CD14-positive monocyte (primary cell): Measurements from ENCODE around the gene FAM110D. TPM values are rescaled to one million over a fixed set of nuclear protein-coding genes. Genes with fewer than 3 reads are reported as not detected.

ENCODE experiments used
- DNase-seq, 3 donors: peaks; one replicate each; pipeline ENCODE4 v3.0.0-alpha.2; 2011 to 2022
- H2AFZ ChIP-seq: 2 replicates; pipeline ENCODE4 v1.6.0; 2012; ENCODE audit warnings: mild to moderate bottlenecking, low read depth, low read length, inconsistent platforms; ENCODE audit not compliant: insufficient read depth, poor library complexity, severe bottlenecking
- H3K27ac ChIP-seq, 2 donors: 1 replicate in 1 of 2; 2 replicates in 1 of 2; pipeline ENCODE4 v1.5.1; 2012 to 2013; ENCODE audit warnings: low read length in 2 of 2, control low read depth in 1 of 2, inconsistent platforms in 1 of 2, low read depth in 1 of 2, mild to moderate bottlenecking in 1 of 2
- H3K27me3 ChIP-seq, 2 donors: one replicate each; pipeline versions ENCODE4 v1.6.0 to v1.6.1; 2011 to 2013; ENCODE audit warnings: low read length in 2 of 2; ENCODE audit not compliant: control insufficient read depth in 2 of 2, insufficient read depth in 2 of 2
- H3K36me3 ChIP-seq, 2 donors: replicated peaks in 1 of 2; 1 replicate in 1 of 2; 2 replicates in 1 of 2; pipeline versions ENCODE4 v1.5.1 to v1.6.1; 2012 to 2013; ENCODE audit warnings: low read length in 2 of 2, control low read depth in 1 of 2, inconsistent platforms in 1 of 2, mild to moderate bottlenecking in 1 of 2; ENCODE audit not compliant: insufficient read depth in 2 of 2, control insufficient read depth in 1 of 2
- H3K4me1 ChIP-seq, 2 donors: 1 replicate in 1 of 2; 2 replicates in 1 of 2; pipeline versions ENCODE4 v1.5.1 to v1.6.1; 2012 to 2013; ENCODE audit warnings: low read length in 2 of 2, control low read depth in 1 of 2, inconsistent platforms in 1 of 2, mild to moderate bottlenecking in 1 of 2, moderate library complexity in 1 of 2; ENCODE audit not compliant: insufficient read depth in 2 of 2, control insufficient read depth in 1 of 2
- H3K4me2 ChIP-seq: replicated peaks from 2 replicates; pipeline ENCODE3; 2012; ENCODE audit warnings: low read length, moderate library complexity, mild to moderate bottlenecking; ENCODE audit not compliant: poor library complexity, severe bottlenecking; ENCODE audit errors: extremely low read depth
- H3K4me3 ChIP-seq, 3 experiments: fragments of 200-600 bp in 1 of 3; sonication (generic) in 1 of 3; replicated peaks in 1 of 3; 1 replicate in 2 of 3; 2 replicates in 1 of 3; pipeline ENCODE4 v1.5.1; 2011 to 2013; ENCODE audit warnings: low read length in 3 of 3, mild to moderate bottlenecking in 3 of 3, control low read depth in 2 of 3, low read depth in 2 of 3, inconsistent platforms in 1 of 3, moderate library complexity in 1 of 3
- H3K79me2 ChIP-seq: 2 replicates; pipeline ENCODE4 v1.6.0; 2012; ENCODE audit warnings: mild to moderate bottlenecking, control low read depth, inconsistent platforms, low read length, moderate library complexity; ENCODE audit not compliant: insufficient read depth
- H3K9ac ChIP-seq: 2 replicates; pipeline ENCODE4 v1.6.0; 2017; ENCODE audit warnings: low read length, mild to moderate bottlenecking; ENCODE audit not compliant: insufficient read depth, poor library complexity, severe bottlenecking
- H3K9me3 ChIP-seq, 2 donors: replicated peaks in 1 of 2; 1 replicate in 1 of 2; 2 replicates in 1 of 2; pipeline versions ENCODE4 v1.5.1 to v1.6.1; 2012 to 2013; ENCODE audit warnings: low read length in 2 of 2, control low read depth in 1 of 2; ENCODE audit not compliant: control insufficient read depth in 1 of 2, insufficient read depth in 1 of 2
- H4K20me1 ChIP-seq: 2 replicates; pipeline ENCODE4 v1.6.0; 2012; ENCODE audit warnings: mild to moderate bottlenecking, low read length, control low read depth, moderate library complexity; ENCODE audit not compliant: insufficient read depth
- H3K27ac Mint-ChIP-seq, 7 donors: one replicate each; pipeline ENCODE4 v1.8.0; 2020; ENCODE audit warnings: mild to moderate bottlenecking in 7 of 7, mixed read lengths in 7 of 7, moderate library complexity in 6 of 7, inconsistent platforms in 2 of 7
- H3K27me3 Mint-ChIP-seq, 3 donors: one replicate each; pipeline ENCODE4 v1.8.0; 2021 to 2022; ENCODE audit warnings: low read depth in 3 of 3, mild to moderate bottlenecking in 3 of 3, mixed read lengths in 3 of 3, moderate library complexity in 3 of 3, inconsistent platforms in 1 of 3
- H3K36me3 Mint-ChIP-seq, 2 donors: one replicate each; pipeline ENCODE4 v1.8.0; 2020; ENCODE audit warnings: mixed read lengths in 2 of 2, inconsistent platforms in 1 of 2, mild to moderate bottlenecking in 1 of 2
- H3K4me1 Mint-ChIP-seq: one replicate; pipeline ENCODE4 v1.8.0; 2020; ENCODE audit warnings: mild to moderate bottlenecking, mixed read lengths
- H3K4me3 Mint-ChIP-seq, 2 donors: one replicate each; pipeline ENCODE4 v1.8.0; 2020; ENCODE audit warnings: mild to moderate bottlenecking in 2 of 2, mixed read lengths in 2 of 2, moderate library complexity in 1 of 2
- H3K9me3 Mint-ChIP-seq, 7 donors: one replicate each; pipeline ENCODE4 v1.8.0; 2020 to 2022; ENCODE audit warnings: mixed read lengths in 7 of 7, mild to moderate bottlenecking in 6 of 7, moderate library complexity in 6 of 7, inconsistent platforms in 2 of 7
- CTCF ChIP-seq: fragments of 200-600 bp; IDR thresholded peaks from one replicate; pipeline ENCODE4 v1.8.0; 2022; ENCODE audit warnings: antibody characterized with exemption, mild to moderate bottlenecking
- WGBS: methylation state at CpG from one replicate; pipeline ENCODE4 v1.1.5; 2013; ENCODE audit warnings: missing lambda C conversion rate; ENCODE audit not compliant: insufficient coverage; 5-methylcytosine and 5-hydroxymethylcytosine counted together
- intact Hi-C, 2 donors: fragments of 100-400 bp; cut with micrococcal nuclease; formaldehyde crosslinking; loops; one replicate each; pipeline versions ENCODE4 v1.15.0 to v1.15.1; 2023
- polyA plus RNA-seq, 3 donors: library from polyadenylated mRNA; depleted of rRNA in 1 of 3; unstranded in 2 of 3; stranded (reverse) in 1 of 3; fragments of 300-500 nt in 2 of 3; fragments of >200 nt in 1 of 3; fragmentation: Illumina TruSeq in 2 of 3; gene quantifications; 1 replicate in 2 of 3; 2 replicates in 1 of 3; pipeline ENCODE4 v1.2.3, GENCODE V29; 2012 to 2021

The FAM110D gene
- polyA plus RNA-seq, 3 donors: not detected

GRCh38 chr1:26171084-26172072 lies 12.5 kb downstream of the FAM110D start, which contains the start of gene ZNF593OS:
TSS of gene ZNF593OS (minus strand) at chr1:26171832. CDS start at chr1:26171661, 171 bp downstream.
- H4K20me1 ChIP-seq: no peaks in the 10 kb centered on the region
- DNase-seq: no peak
- TF ChIP-seq CTCF: no peak
- H3K27me3 Mint-ChIP-seq: peaks cover 0 to 5% (median 4%) of the 10 kb centered on the region in 3 donors
- H3K79me2 ChIP-seq: peaks cover 12% of the 10 kb centered on the region
- 98% methylated on average over 22 of the region's 34 CpGs for WGBS
- peaks cover 0 to 2% (median 0%) of the 10 kb centered on the region in 7 donors for H3K9me3 Mint-ChIP-seq
- H3K9me3 ChIP-seq: no peaks in the 10 kb centered on the region
- H3K27ac ChIP-seq: no peak within 1 kb of the TSS
- peaks cover 0 to 3% of the 10 kb centered on the region in 2 donors for H3K36me3 Mint-ChIP-seq
- H3K4me1 Mint-ChIP-seq: peaks cover 13% of the 10 kb centered on the region
- peak within 1 kb of the TSS; percentile 95 for H3K4me2 ChIP-seq
- H3K36me3 ChIP-seq: no peaks in the 10 kb centered on the region
- H3K4me3 ChIP-seq: peak within 1 kb of the TSS in 1 of 3 experiments; percentile 93
- intact Hi-C loops: no loop called here
- peaks cover 14 to 19% of the 10 kb centered on the region in 2 donors for H3K4me1 ChIP-seq
- H2AFZ ChIP-seq: peak within 1 kb of the TSS; percentile 99
- no peak within 1 kb of the TSS for H3K9ac ChIP-seq
- peak within 1 kb of the TSS in 3 of 7 donors; percentile 43 to 94 (median 82) for H3K27ac Mint-ChIP-seq
- H3K27me3 ChIP-seq: no peaks in the 10 kb centered on the region
- peak within 1 kb of the TSS; percentile 89 to 90 for H3K4me3 Mint-ChIP-seq

- Mint-ChIP-seq H3K27me3 (peaks cover 0 to 5% (median 2%) of the 10 kb centered on the region in 3 donors), H3K36me3 (peaks cover 0 to 3% of the 10 kb centered on the region in 2 donors), H3K4me1 (peaks cover 10% of the 10 kb centered on the region), H3K27ac (no peak overlapping the region), H3K4me3 (no peak overlapping the region), H3K9me3 (no peaks in the 10 kb centered on the region)
- no peak overlapping the region for H3K27ac ChIP-seq
- no peak overlapping the region for H3K4me2 ChIP-seq
- no peak for DNase-seq
- no peak for TF ChIP-seq CTCF
- no peaks in the 10 kb centered on the region for H3K27me3 ChIP-seq
- no peak overlapping the region for H3K9ac ChIP-seq
- peaks cover 7 to 9% of the 10 kb centered on the region in 2 donors for H3K4me1 ChIP-seq
- H2AFZ ChIP-seq: no peak overlapping the region
- WGBS: 75% methylated on average over 2 of the region's 8 CpGs
- no peak overlapping the region for H3K4me3 ChIP-seq
- no peaks in the 10 kb centered on the region for H3K9me3 ChIP-seq
- H4K20me1 ChIP-seq: no peaks in the 10 kb centered on the region
- H3K36me3 ChIP-seq: no peaks in the 10 kb centered on the region
- peaks cover 7% of the 10 kb centered on the region for H3K79me2 ChIP-seq
- intact Hi-C loops: no loop called here
Observed at GRCh38 chr1:26175346-26175745, 16.5 kb downstream of the FAM110D start.
